T follicular helper cell (primary cell): ENCODE results near the gene AZGP1.
"Not testable (repeated sequence)": the region's sequence is repeated elsewhere in the genome, so short reads cannot be mapped to it uniquely, and the experiment has no call there.

ENCODE experiments used
- DNase-seq: peaks from one replicate; pipeline ENCODE4 v3.0.0-alpha.2; 2020; ENCODE audit warnings: low read depth

The AZGP1 gene

DNA sequence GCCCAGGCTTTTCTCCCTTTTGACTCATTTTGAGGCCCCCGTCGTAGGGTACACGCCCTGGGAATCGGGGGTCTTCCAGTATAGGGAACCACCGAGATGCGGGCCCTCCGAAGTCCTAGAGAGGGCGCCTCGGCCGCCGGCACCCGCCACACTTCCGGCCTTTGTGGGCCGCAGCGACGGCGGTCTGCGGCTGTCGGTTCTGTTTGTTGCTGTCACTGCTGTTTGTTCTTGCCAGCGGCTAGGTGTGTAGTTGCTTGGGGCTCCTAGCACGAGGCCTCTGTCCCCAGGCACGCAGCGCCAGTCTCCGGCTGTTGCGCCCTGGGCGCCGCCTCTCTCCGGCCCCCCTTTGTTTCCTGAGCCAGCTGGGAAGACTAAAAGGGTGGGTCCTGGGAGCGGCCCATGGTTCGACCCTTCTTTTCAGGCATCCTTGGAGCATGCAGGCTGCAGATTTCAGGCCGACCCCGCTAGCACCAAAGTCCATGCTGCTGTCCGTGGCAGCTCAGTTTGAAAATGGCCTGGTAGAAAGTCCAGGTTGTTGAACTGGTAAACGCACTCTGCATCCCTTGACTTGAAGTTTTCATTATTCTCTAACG is 21.8 kb upstream of the AZGP1 start:
- DNase-seq, result peak; percentile 42

DNA sequence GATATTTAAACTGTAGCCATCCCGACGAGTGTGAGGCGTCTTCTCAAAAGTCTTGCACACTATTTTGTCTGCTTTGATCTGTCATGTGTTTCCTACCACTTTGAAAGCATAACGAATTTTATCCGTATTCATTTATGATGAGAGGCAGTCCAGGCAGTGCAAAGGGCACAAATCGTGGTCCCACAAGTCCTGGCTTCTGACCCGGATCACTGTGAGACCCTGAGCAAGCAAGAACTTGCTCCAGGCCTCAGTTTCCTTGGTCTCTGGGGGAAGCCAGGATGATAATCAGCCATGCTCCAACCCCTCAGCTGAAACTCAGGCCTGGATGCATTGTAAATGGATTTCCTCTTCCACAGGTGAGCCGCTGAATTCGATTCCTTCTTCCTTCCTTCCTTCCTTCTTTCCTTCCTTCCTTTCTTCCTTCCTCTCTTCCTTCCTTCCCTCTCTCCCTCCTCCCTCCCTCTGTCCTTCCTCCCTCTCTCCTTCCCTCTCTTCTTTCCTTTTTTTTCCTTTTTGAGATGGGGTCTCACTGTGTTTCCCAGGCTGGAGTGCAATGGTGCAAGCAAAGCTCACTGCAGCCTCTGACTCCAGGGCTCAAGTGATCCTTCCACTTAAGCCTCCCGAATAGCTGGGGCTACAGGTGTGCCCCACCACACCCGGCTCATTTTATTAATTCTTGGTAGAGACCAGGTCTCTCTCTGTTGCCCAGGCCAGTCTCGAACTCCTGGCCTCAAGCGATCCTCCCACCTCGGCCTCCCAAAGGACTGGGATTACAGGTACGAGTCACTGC is 21.1 kb upstream of the AZGP1 start:
- DNase-seq, result no peak

DNA sequence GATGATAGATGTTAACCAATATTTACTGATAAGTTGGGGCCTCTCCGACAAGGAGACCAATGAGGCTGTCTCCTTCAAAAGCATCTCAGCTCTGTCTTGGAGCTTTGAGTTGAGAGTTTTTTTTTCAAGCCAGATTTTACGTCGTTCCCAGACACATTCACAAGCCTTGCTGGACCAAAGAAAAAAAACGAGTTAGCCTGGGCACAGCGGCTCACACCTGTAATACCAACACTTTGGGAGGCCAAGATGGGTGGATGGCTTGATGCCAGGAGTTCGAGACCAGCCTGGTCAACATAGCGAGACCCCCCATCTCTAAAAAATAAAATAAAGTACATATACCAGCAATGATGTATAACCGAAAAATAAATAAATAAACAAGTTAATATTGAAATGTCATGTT is 19.0 kb upstream of the AZGP1 start:
- no peak for DNase-seq

DNA sequence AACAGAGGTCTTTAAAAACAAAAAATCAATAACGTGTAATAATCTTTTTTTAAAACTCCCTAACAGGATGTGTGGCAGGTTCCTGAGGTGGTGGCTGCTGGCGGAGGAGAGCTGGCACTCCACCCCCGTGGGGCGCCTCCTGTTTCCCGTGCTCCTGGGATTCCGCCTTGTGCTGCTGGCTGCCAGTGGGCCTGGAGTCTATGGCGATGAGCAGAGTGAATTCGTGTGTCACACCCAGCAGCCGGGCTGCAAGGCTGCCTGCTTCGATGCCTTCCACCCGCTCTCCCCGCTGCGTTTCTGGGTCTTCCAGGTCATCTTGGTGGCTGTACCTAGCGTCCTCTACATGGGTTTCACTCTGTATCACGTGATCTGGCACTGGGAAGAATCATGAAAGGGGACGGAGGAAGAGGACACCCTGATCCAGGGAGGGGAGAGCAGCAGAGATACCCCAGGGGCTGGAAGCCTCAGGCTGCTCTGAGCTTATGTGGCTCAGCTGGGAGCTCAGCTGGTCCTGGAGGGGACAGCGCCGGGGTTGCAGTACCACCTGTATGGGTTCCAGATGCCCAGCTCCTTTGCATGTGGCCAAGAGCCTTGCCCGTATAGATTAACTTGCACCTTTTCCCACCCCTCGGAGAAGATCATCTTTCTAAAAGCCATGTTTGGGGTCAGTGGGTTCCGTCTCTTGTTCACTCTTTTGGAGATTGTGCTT is 16.7 kb upstream of the AZGP1 start:
- no peak for DNase-seq

- not testable (repeated sequence) for DNase-seq
These were observed 15.7 kb upstream of the AZGP1 start for GRCh38 chr7:99991543-99991942.

DNA sequence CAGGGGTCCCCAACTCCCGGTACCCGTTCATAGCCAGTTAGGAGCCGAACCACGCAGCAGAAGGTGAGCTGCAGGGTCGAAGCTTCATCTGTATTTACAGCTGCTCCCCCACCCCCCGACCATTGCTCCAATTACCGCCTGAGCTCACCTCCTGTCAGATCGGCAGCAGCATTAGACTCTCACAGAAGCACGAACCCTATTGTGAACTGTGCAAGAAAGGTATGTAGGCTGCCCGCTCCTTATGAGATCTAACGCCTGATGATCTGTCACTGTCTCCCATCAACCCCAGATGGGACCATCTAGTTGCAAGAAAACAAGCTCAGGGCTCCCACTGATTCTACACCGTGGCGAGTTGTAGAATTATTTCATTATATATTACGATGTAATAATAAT is 14.6 kb upstream of the AZGP1 start:
- DNase-seq, result no peak

DNA sequence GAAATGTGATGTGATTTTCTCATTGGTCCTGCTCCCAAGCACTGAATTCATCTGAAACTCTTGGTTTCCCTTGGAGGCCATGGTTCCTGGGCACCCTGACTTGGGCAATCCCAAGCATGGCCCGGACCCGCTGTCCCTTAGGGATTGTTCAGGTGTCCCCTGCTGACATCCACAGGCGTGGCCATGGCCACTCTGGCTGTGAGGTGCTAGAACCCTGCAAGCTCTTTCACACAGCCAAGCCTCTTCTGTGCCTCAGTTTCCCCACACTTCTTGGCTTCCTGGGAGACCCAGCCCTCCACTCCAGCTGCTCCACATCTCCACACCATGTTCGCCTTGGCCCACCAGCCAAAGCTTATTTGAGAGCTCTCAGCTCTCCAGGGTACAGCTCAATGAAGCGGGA is 12.0 kb upstream of the AZGP1 start:
- DNase-seq, result no peak

DNA sequence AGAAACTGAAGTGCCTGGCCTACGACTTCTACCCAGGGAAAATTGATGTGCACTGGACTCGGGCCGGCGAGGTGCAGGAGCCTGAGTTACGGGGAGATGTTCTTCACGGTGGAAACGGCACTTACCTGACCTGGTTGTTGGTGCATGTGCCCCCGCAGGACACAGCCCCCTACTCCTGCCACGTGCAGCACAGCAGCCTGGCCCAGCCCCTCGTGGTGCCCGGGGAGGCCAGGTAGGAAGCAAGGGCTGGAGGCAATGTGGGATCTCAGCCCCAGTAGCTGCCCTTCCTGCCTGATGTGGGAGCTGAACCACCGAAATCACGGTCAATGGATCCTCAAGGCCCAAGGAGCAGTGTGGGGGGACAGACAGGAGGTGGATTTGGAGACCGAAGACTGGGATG is 11.5 kb upstream of the AZGP1 start:
- DNase-seq, result not testable (repeated sequence)

- no peak for DNase-seq
These were observed 8.8 kb upstream of the AZGP1 start for GRCh38 chr7:99984593-99984992.

- DNase-seq, result not testable (repeated sequence)
These were observed 5.2 kb upstream of the AZGP1 start for GRCh38 chr7:99981066-99981465.

- DNase-seq, result not testable (repeated sequence)
These were observed 4.6 kb upstream of the AZGP1 start for GRCh38 chr7:99980448-99980872.

DNA sequence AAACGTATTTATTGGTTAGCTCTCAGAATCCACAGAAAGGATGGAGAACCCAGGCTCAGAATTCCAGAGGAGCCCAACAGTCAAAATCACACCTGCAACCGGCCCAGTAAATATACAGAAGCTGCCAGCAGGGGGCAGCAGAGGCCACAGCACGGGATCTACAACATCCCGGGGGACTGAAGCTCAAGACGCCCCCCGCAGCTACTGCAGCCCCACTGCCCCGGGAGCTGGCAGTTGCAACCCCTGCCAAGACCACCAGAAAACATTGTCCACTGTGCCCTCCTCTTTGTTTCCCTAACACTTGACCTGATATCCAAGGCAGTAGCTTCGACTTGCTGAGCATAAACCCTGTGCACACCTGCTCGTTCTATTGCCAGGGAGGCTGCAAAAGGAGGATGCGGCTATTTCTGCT is 4.0 kb upstream of the AZGP1 start:
- DNase-seq, result peak; percentile 54

DNA sequence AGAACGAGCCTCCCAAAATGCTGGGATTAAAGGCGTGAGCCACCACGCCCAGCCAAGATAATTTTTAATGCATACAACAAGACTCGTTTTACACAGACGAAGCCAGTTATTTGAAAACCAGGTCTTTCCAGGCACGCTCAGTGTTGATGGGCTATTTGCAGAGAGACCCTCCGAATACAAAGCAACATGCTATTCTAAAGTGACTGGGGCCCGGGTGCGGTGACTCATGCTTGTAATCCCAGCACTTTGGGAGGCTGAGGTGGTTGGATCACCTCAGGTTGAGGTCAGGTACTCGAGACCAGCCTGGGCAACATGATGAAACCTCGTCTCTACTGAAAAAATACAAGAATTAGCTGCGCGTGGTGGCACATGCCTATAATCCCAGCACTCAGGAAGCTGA is 795 bp upstream of the AZGP1 start:
- DNase-seq, result no peak

DNA sequence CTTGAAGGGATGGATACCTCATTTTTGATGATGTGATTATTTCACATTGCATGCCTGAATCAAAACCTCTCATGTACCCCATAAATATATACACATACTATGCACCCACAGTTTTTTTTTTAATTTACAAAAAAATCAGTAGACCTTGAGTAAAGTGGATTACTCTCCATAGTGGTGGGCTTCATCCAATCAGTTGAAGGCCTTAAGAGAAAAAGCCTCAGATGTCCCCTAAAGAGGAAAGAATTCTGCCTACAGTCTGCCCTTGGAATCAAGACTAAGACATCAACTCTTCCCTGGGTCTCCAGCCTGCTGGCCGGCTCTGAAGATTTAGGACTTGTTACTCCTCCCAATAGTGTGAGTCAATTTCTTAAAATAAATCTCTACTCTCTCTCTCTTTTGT is 1.1 kb downstream of the AZGP1 start:
- no peak for DNase-seq

DNA sequence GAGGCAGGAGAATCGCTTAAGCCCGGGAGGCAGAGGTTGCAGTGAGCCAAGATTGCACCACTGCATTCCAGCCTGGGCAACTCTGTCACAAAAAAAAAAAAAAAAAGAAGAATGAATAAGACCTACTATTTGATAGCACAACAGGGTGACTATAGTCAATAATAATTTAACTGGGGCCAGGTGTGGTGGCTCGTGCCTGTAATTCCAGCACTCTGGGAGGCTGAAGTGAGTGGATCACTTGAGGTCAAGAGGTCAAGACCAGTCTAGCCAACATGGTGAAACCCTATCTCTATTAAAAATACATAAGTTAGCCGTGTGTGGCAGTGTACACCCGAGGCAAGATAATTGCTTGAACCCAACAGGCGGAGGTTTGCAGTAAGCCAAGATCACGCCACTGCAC is 2.0 kb downstream of the AZGP1 start:
- DNase-seq, result not testable (repeated sequence)

- no peak for DNase-seq
These were observed 4.6 kb downstream of the AZGP1 start for GRCh38 chr7:99971242-99971641.

- not testable (repeated sequence) for DNase-seq
These were observed 6.0 kb downstream of the AZGP1 start for GRCh38 chr7:99969813-99970212.

DNA sequence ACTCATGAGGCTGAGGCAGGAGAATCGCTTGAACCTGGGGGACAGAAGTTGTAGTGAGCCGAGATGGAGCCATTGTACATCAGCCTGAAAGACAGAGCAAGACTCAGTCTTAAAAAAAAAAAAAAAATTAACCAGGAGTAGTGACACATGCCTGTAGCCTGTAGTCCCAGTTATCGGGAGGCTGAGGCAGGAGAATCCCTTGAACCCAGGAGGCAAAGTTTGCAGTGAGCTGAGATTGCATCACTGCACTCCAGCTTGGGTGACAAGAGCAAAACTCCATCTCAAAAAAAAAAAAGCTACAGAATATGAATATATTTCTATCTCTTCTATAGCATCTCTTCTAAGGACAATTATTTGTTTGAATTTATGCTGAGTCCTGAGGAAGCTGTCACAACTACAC is 6.5 kb downstream of the AZGP1 start:
- no peak for DNase-seq

- no peak for DNase-seq
These were observed 17.1 kb downstream of the AZGP1 start for GRCh38 chr7:99958564-99959227.

- DNase-seq, result no peak
These were observed 20.6 kb downstream of the AZGP1 start for GRCh38 chr7:99955247-99955646.

GRCh38 chr7:99954643-99955042 is 21.2 kb downstream of the AZGP1 start:
- DNase-seq, result not testable (repeated sequence)

- no peak for DNase-seq
These were observed 22.2 kb downstream of the AZGP1 start for GRCh38 chr7:99953649-99954048.
